GM21367 (cell line): ENCODE results near the gene ANXA5.

Experiments used
- ATAC-seq: cut with Tn5 transposase; IDR thresholded peaks from one replicate; pipeline ENCODE4 v1.9.1; 2021; ENCODE audit not compliant: unreplicated experiment

The ANXA5 gene

DNA sequence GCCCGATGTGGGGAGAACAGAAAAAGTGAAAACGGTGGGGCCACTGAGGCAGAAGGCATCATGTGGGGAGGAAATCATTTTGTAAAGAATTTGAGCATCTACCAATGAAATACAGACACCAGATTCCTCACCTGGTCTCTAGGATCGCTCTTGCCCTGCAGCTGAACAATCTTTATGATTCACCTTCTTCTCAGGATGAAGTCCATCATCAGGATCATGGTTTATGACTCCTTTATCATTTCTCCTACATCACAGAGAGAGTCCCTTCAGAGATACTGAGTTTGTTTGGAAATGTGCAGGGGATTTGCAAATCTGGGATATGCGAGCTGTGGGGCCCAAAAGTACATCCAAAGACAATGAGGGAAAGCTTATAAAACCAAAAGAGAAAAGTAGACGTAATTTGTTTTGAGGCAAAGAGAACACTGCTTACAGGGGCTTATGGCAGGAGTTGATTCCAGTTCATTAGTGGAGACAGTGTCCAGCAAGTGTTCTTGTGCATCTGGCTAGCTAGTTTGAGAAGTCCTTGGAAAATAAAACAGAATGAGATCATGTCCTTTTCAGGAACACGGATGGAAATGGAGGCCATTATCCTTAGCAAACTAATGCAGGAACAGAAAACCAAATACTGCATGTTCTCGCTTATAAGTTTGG lies 15.3 kb upstream of the ANXA5 start:
- ATAC-seq, result no peak

DNA sequence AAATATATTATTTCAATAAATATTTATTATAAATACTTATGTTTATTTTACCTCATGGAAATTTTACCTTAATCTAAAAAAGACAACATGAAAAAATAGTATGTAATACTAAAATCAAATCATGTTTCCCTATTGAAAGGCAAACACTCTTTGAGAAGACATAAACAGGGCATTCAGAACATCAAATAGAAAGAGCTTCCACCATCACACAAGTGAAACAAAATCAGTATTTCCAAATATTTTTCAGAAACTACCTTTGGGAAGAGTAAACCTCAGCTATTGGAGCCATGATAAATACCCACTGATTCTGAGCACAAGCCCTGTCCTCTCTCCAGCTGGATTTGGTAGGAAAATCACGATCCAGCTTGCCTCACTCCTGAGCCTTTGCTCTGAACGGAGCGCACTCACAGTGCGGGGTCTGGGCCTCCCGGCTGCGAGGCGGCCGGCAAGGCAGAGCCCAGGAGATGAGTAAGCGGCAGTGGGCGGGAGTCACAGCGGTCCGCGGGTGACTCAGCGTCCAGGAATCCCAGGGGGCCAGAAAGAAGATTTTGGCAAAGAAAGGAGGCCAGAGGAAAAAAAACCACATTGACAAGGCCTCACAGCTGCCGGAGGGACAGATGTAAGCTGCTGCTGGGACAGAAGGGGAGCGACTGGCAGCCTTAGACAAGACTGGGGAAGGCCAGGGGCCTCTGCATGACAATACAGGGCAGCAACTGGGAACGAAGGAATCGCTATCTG lies 14.7 kb upstream of the ANXA5 start:
- ATAC-seq, result peak; percentile 87

DNA sequence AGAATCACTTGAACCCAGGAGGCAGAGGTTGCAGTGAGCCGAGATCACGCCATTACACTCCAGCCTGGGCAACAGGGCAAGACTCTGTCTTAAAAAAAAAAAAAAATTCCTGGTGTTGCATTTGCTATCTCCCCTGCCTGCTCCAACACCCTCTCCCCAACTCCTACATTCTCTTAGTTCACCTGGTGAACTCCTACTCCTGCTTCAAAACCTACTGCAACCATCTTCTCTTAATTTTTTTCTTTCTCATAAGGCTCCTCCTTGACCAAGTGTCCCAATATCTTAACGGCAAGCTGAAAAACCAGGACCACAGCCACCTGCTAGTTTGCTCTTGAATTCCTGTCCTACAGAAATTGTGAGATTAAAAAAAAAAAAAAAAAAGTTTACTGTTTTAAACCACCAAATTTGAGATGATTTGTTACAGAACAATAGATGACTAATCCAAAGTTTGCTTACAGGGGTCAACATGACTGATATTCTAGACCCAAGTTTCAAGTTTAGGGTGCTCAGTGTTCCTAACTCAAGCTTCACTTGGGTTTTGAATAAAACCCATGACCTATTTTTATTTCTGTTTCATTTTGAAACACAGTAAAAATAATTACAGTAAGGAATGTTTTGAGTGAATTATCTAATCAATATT lies 13.1 kb upstream of the ANXA5 start:
- ATAC-seq, result no peak

GRCh38 chr4:121707344-121707743 lies 10.6 kb upstream of the ANXA5 start:
- no peak for ATAC-seq

- no peak for ATAC-seq
Observed at GRCh38 chr4:121706595-121707021, 9.8 kb upstream of the ANXA5 start.

DNA sequence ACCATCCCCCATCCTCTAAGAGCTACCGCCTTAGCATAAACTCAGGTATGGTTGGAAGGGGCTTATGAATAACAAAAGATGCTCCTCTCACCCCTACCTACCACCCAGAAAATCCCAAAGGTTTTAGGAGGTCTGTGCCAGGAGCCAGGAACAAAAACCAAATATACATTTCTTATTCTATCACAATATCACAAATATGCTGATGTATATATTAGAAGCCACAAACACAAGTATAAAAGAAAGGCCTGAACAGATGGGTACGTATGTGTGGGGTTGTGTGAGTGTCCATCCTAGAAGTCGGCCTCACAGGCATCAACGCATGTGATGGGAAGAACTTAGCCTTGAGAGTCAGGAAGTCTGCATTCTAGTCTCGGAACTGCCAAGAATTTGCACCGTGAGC lies 8.7 kb upstream of the ANXA5 start:
- no peak for ATAC-seq

GRCh38 chr4:121702136-121702535 lies 5.4 kb upstream of the ANXA5 start:
- ATAC-seq, result no peak

GRCh38 chr4:121701263-121701662 lies 4.5 kb upstream of the ANXA5 start:
- no peak for ATAC-seq

DNA sequence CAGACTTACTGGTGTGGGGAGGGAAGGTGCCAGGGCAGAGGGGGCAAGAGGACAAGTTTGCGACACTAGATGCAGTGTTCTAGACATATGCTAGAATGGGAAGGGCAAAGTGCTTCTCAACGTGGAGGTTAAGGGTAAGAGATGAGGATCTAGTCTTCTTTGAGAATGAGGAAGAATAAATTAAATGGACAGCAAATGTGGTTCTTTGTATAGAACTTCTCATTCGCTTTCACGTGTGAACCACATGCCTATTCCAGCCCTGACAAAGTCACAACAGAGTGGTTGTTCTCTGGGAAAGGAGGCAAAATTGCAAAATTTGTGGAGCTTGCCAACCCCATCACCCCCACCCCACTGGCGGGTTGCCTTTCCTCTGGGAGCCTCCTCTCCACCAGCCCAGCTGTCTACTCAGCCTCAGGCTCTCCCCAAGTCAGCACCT lies 1.5 kb upstream of the ANXA5 start:
- ATAC-seq, result no peak

- ATAC-seq, result no peak
Observed at GRCh38 chr4:121697564-121697963, 784 bp upstream of the ANXA5 start.

- ATAC-seq, result no peak
Observed at GRCh38 chr4:121696170-121696580, 605 bp downstream of the ANXA5 start.

DNA sequence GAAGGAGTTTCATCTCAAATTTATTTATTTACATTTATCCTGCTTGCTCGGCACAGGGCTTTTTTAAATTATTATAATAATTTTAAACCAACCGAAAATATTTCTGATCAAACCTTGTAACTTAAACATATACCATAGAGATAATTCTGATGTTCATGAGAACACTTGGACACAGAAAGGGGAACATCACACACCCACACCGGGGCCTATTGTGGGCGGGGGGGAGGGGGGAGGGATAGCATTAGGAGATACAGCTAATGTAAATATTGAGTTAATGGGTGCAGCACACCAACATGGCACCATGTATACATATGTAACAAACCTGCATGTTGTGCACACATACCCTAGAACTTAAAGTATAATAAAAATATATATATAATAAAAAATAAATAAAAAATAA lies 2.9 kb downstream of the ANXA5 start:
- no peak for ATAC-seq

DNA sequence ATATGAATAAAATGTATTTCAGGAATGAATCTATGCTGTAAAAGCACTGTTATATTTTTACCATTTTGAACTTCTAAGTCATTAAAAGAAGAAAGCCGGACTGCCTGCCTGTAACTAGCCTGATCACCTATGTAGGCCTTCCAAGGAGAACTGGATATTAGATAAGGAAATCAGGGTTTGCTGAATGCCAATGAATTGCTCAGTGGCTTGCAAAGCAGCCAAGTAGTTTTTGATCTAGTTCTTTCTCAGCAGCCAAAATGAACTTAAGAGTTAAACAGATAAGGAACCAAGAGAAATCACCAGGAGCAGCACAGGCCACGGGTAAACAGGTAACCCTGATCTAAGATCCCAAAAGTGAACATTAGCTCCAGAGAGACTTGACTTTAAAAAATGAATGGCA lies 3.3 kb downstream of the ANXA5 start:
- ATAC-seq, result no peak

GRCh38 chr4:121692261-121692660 lies 4.5 kb downstream of the ANXA5 start:
- ATAC-seq, result no peak

GRCh38 chr4:121690001-121690400 lies 6.8 kb downstream of the ANXA5 start:
- ATAC-seq, result no peak

- ATAC-seq, result no peak
Observed at GRCh38 chr4:121688701-121689100, 8.1 kb downstream of the ANXA5 start.

DNA sequence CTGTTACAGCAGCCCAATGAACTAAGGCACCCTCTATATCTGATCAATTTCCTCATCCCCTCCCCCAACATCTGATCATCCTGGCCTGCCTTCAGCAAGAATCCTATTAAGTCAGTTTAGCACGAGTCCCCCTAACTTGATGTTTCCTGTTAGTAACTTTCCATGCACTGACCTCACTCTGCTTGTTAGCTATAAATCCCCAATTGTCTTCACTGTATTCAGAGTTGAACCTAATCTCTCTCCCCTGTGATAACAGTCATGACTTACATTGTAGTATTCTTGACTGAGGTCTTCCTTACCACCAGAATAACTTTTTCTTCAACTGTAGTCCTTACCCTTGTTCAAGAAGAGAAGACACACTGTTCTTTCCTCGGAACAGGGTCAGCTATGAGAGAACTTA lies 8.5 kb downstream of the ANXA5 start:
- ATAC-seq, result no peak

GRCh38 chr4:121686255-121686654 lies 10.5 kb downstream of the ANXA5 start:
- ATAC-seq, result no peak

DNA sequence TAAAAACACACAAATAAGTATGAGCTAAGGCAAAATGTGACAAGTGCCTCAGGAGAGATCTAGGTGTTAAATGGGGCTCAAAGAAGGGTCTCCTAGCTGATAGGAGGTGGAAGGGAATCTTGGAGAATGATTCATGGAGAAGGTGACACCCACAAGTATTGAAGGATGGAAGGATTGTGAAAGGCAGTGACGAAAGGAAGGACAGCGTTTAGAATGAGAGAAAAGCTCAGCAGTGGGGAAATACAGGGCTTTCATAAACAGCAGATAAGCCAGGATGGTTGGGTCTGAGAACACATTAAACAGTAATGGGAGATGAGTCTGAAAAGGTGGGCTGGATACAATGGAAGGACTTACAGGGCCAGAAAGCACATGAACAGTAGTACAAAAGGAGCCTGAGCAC lies 11.5 kb downstream of the ANXA5 start:
- no peak for ATAC-seq

- ATAC-seq, result no peak
Observed at GRCh38 chr4:121684561-121684960, 12.2 kb downstream of the ANXA5 start.

DNA sequence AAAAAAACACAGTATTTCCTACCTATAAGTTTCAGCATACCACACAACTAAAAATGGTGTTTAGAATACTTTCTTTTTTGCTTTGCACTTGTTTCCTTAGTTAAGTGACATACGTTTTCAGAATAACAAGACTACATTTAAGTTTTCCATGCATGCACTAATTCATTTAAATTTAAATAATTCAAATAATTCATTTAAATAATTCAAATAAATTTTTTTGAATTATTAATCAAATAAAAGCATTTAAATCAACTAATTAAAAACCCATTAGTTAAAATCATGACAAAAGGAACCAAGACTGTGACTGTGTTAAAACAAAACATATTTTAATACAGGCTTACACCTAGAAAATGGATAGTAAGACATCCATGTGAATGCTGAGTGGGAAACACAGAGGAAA lies 12.8 kb downstream of the ANXA5 start:
- ATAC-seq, result no peak

- ATAC-seq, result no peak
Observed at GRCh38 chr4:121680571-121680970, 16.2 kb downstream of the ANXA5 start.
